B cell (primary cell): ENCODE data around the gene DDI2. TPM values are rescaled to one million over a fixed set of nuclear protein-coding genes. Genes with fewer than 3 reads are reported as not detected.

Source experiments
- ATAC-seq: fragments of 200-7000 bp; cut with Tn5 transposase; one replicate; pipeline ENCODE4 v1.10.0; 2021; ENCODE audit warnings: low read depth, mild to moderate bottlenecking, moderate number of reproducible peaks, moderate library complexity
- CTCF ChIA-PET: fragments of 350-600 bp; sonication (Branson Sonifier 250); formaldehyde crosslinking; loops from one replicate; lab custom pipeline; 2021; ENCODE audit warnings: antibody characterized with exemption, inconsistent platforms; lab: Charles Lee
- POLR2A ChIA-PET: fragments of 350-600 bp; sonication (Branson Sonifier 250); formaldehyde crosslinking; loops from one replicate; lab custom pipeline; 2021; ENCODE audit warnings: antibody characterized with exemption; lab: Charles Lee
- DNase-seq: peaks from one replicate; pipeline ENCODE4 v3.0.0; 2013
- H2AFZ ChIP-seq: 2 replicates; pipeline ENCODE4 v1.6.1; 2012; ENCODE audit warnings: mild to moderate bottlenecking, low read depth, low read length; ENCODE audit not compliant: insufficient read depth, poor library complexity, severe bottlenecking
- H3K27ac ChIP-seq, 2 donors: 1 replicate in 1 of 2; 2 replicates in 1 of 2; pipeline ENCODE4 v1.5.1; 2012 to 2013; ENCODE audit warnings: low read length in 2 of 2, mild to moderate bottlenecking in 2 of 2, moderate library complexity in 1 of 2
- H3K27me3 ChIP-seq, 4 experiments: fragments of 200-600 bp in 1 of 4; sonication (generic) in 1 of 4; replicated peaks in 1 of 4; 1 replicate in 2 of 4; 2 replicates in 2 of 4; pipeline versions ENCODE4 v1.6.1 to v1.7.0; 2013 to 2016; ENCODE audit warnings: low read length in 3 of 4, mild to moderate bottlenecking in 2 of 4, mixed read lengths in 1 of 4, moderate library complexity in 1 of 4; ENCODE audit not compliant: insufficient read depth in 4 of 4, control insufficient read depth in 3 of 4; ENCODE audit errors: control extremely low read depth in 1 of 4
- H3K36me3 ChIP-seq, 2 experiments: replicated peaks in 1 of 2; 1 replicate in 1 of 2; 2 replicates in 1 of 2; pipeline versions ENCODE4 v1.6.1 to v1.7.1; 2013; ENCODE audit warnings: low read length in 1 of 2; ENCODE audit not compliant: insufficient read depth in 2 of 2, control insufficient read depth in 1 of 2; ENCODE audit errors: control extremely low read depth in 1 of 2, extremely low read depth in 1 of 2
- H3K4me1 ChIP-seq, 2 donors: fragments of 200-600 bp in 1 of 2; sonication (generic) in 1 of 2; 1 replicate in 1 of 2; 2 replicates in 1 of 2; pipeline versions ENCODE4 v1.5.1 to v1.6.1; 2013 to 2017; ENCODE audit warnings: low read length in 2 of 2; ENCODE audit not compliant: control insufficient read depth in 2 of 2, insufficient read depth in 2 of 2
- H3K4me2 ChIP-seq: replicated peaks from 2 replicates; pipeline ENCODE3; 2012; ENCODE audit warnings: mild to moderate bottlenecking, low read depth, low read length; ENCODE audit not compliant: poor library complexity, severe bottlenecking
- H3K4me3 ChIP-seq, 5 experiments: fragments of 200-600 bp in 1 of 5; sonication (generic) in 1 of 5; 1 replicate in 3 of 5; 2 replicates in 2 of 5; pipeline versions ENCODE4 v1.5.1 to v1.7.0; 2011 to 2016; ENCODE audit warnings: low read length in 4 of 5, mild to moderate bottlenecking in 4 of 5, low read depth in 2 of 5, control low read depth in 1 of 5, moderate library complexity in 1 of 5; ENCODE audit not compliant: insufficient read depth in 1 of 5; ENCODE audit errors: control extremely low read depth in 1 of 5, extremely low read depth in 1 of 5
- H3K79me2 ChIP-seq: fragments of 200-600 bp; sonication (generic); one replicate; pipeline ENCODE4 v1.6.0; 2016; ENCODE audit warnings: low read length; ENCODE audit not compliant: control insufficient read depth, insufficient read depth
- H3K9ac ChIP-seq: fragments of 200-600 bp; sonication (generic); 2 replicates; pipeline ENCODE4 v1.6.1; 2017; ENCODE audit warnings: mild to moderate bottlenecking, low read length, moderate library complexity
- H3K9me3 ChIP-seq, 3 donors: one replicate each; pipeline versions ENCODE4 v1.6.1 to v1.7.1; 2013; ENCODE audit warnings: low read length in 2 of 3; ENCODE audit not compliant: control insufficient read depth in 2 of 3, insufficient read depth in 1 of 3; ENCODE audit errors: control extremely low read depth in 1 of 3
- H4K20me1 ChIP-seq: 2 replicates; pipeline ENCODE4 v1.6.0; 2012; ENCODE audit warnings: mild to moderate bottlenecking, low read length; ENCODE audit not compliant: insufficient read depth, control insufficient read depth, poor library complexity, severe bottlenecking
- H3K27ac Mint-ChIP-seq: one replicate; pipeline ENCODE4 v1.8.0; 2021; ENCODE audit warnings: mixed read lengths
- H3K27me3 Mint-ChIP-seq: one replicate; pipeline ENCODE4 v1.8.0; 2021; ENCODE audit warnings: mixed read lengths
- H3K4me1 Mint-ChIP-seq: one replicate; pipeline ENCODE4 v1.8.0; 2021; ENCODE audit warnings: mixed read lengths
- H3K4me3 Mint-ChIP-seq: one replicate; pipeline ENCODE4 v1.8.0; 2021; ENCODE audit warnings: mixed read lengths
- H3K9me3 Mint-ChIP-seq: one replicate; pipeline ENCODE4 v1.8.0; 2022; ENCODE audit warnings: mixed read lengths; ENCODE audit not compliant: insufficient read depth
- EZH2 ChIP-seq: IDR thresholded peaks from 2 replicates; pipeline ENCODE4 v1.6.1; 2012; ENCODE audit warnings: borderline replicate concordance, low read depth, mild to moderate bottlenecking, moderate library complexity, low read length; ENCODE audit not compliant: insufficient read depth, poor library complexity, severe bottlenecking
- WGBS: methylation state at CpG from one replicate; pipeline ENCODE4 v1.1.5; 2013; ENCODE audit warnings: missing lambda C conversion rate; ENCODE audit not compliant: insufficient coverage; 5-methylcytosine and 5-hydroxymethylcytosine counted together
- intact Hi-C: fragments of 100-400 bp; cut with micrococcal nuclease; formaldehyde crosslinking; loops from one replicate; pipeline ENCODE4 v1.10.0; 2022
- polyA plus RNA-seq: library from polyadenylated mRNA; depleted of rRNA; stranded (reverse); fragments of >200 nt; gene quantifications from 2 replicates; pipeline ENCODE4 v1.2.3, GENCODE V29; 2012
- total RNA-seq, 2 donors: library from RNA; stranded (reverse); fragments of 120-200 nt in 1 of 2; gene quantifications; 1 replicate in 1 of 2; 2 replicates in 1 of 2; pipeline versions ENCODE4 v1.2.3 to v1.2.4, GENCODE V29; 2013 to 2022
- TF ChIP-seq, protein P1 (sequence below): fragments of 200-600 bp; IDR thresholded peaks from one replicate; pipeline ENCODE4 v1.8.0; 2022; ENCODE audit warnings: antibody characterized with exemption, mild to moderate bottlenecking

The DDI2 gene
- total and polyA plus RNA-seq, 2 donors (not counting 1 experiment from before 2014, with no cell fraction given), result 8.5 to 61.0 TPM

DNA sequence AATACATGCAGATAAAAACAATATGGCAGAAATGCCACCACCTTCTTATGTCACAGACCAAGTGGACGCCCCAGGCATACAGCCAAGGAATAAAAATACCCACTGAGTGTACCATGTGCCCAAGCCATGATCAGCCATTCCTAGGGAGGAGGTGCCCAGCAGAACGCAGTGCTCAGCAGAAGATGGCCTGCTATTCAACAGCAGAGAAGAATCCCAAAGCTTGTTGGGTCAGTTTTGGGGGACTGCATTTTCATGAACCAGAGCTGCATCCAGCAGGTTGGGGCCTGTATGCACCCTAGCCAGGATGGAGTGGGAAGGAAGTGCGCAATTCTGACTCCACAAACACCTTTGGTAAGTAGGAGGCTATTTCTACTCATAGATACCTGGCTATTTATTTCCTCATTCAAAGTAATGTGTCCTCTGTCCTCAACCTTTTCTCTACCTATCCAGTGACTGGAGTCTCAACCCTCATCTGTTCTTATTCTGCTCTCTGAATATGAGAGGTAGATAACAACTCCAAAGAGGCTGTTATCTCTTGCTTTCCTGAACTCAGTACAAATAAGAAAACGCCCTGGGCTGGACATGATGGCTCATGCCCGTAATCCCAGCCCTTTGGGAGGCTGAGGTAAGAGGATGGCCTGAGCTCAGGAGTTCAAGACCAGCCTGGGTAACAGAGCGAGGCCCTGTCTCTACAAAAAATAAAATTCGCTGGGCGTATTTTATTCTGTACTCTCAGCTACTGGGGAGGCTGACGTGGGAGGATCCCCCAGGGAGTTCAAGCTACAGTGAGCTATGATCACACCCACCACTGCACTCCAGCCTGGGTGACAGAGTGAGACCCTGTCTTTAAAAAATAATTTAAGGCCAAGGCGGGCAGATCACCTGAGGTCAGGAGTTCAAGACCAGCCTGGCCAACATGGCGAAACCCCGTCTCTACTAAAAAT is 64.4 kb downstream of the DDI2 start:
- peak overlapping the region; percentile 100 for H3K4me2 ChIP-seq
- peaks cover 31% of the 10 kb centered on the region for H3K79me2 ChIP-seq
- no peaks in the 10 kb centered on the region for H3K27me3 ChIP-seq
- 60% methylated on average over 7 of the region's 12 CpGs for WGBS
- H3K27me3 Mint-ChIP-seq, result no peaks in the 10 kb centered on the region
- intact Hi-C loops, result loop anchor here (1.0 to 5.0 kb wide), 3 partner anchors 16 to 286 kb away; partner anchors contain the start of gene CASP9
- no peaks in the 10 kb centered on the region for H3K36me3 ChIP-seq
- ATAC-seq (peak; percentile 87), DNase-seq (peak; percentile 89)
- POLR2A ChIA-PET, result interaction anchor here (0.7 to 3.3 kb wide), 4 partner anchors 15 to 110 kb away, joined by 4 to 20 read pairs (median 6); no protein-coding TSS in a partner anchor
- H3K9me3 Mint-ChIP-seq, result no peaks in the 10 kb centered on the region
- peaks cover 8% of the 10 kb centered on the region for H4K20me1 ChIP-seq
- H3K4me1 Mint-ChIP-seq, result peaks cover 54% of the 10 kb centered on the region
- no peak overlapping the region for H3K4me3 ChIP-seq
- H3K4me3 Mint-ChIP-seq, result peak overlapping the region; percentile 76
- TF ChIP-seq, protein P1, sequence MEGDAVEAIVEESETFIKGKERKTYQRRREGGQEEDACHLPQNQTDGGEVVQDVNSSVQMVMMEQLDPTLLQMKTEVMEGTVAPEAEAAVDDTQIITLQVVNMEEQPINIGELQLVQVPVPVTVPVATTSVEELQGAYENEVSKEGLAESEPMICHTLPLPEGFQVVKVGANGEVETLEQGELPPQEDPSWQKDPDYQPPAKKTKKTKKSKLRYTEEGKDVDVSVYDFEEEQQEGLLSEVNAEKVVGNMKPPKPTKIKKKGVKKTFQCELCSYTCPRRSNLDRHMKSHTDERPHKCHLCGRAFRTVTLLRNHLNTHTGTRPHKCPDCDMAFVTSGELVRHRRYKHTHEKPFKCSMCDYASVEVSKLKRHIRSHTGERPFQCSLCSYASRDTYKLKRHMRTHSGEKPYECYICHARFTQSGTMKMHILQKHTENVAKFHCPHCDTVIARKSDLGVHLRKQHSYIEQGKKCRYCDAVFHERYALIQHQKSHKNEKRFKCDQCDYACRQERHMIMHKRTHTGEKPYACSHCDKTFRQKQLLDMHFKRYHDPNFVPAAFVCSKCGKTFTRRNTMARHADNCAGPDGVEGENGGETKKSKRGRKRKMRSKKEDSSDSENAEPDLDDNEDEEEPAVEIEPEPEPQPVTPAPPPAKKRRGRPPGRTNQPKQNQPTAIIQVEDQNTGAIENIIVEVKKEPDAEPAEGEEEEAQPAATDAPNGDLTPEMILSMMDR, result no peak
- TF ChIP-seq EZH2, result no peak
- H2AFZ ChIP-seq, result peak overlapping the region; percentile 49
- CTCF ChIA-PET, result interaction anchor here (0.9 to 1.6 kb wide), 6 partner anchors 12 to 65 kb away, joined by 3 to 7 read pairs (median 4); no protein-coding TSS in a partner anchor
- H3K4me1 ChIP-seq, result peaks cover 41 to 64% of the 10 kb centered on the region in 2 donors
- H3K27ac ChIP-seq, result peak overlapping the region; percentile 99
- H3K27ac Mint-ChIP-seq, result peak overlapping the region; percentile 95
- H3K9me3 ChIP-seq, result peaks cover 0 to 10% (median 0%) of the 10 kb centered on the region in 3 donors
- no peak overlapping the region for H3K9ac ChIP-seq
